Activated CD4-positive, alpha-beta memory T cell treated with anti-CD3 and anti-CD28 coated beads, Interleukin-2, amount 10 ng/mL, durations not matched to agents 7 days and 5 days (primary cell): ENCODE results near the gene RPLP2. TPM values are rescaled to one million over a fixed set of nuclear protein-coding genes. Genes with fewer than 3 reads are reported as not detected.

Experiments
- CTCF ChIA-PET: fragments of 350-600 bp; sonication (Branson Sonifier 250); formaldehyde crosslinking; loops from one replicate; lab custom pipeline; 2021; ENCODE audit warnings: antibody characterized with exemption, inconsistent platforms; lab: Charles Lee
- POLR2A ChIA-PET: fragments of 350-600 bp; sonication (Branson Sonifier 250); formaldehyde crosslinking; loops from one replicate; lab custom pipeline; 2021; ENCODE audit warnings: antibody characterized with exemption; lab: Charles Lee
- DNase-seq: peaks from one replicate; pipeline ENCODE4 v3.0.0-alpha.2; 2020
- H3K27ac Mint-ChIP-seq: one replicate; pipeline ENCODE4 v1.8.0; 2021; ENCODE audit warnings: mild to moderate bottlenecking, mixed read lengths
- H3K27me3 Mint-ChIP-seq: one replicate; pipeline ENCODE4 v1.8.0; 2021; ENCODE audit warnings: mixed read lengths
- H3K36me3 Mint-ChIP-seq: one replicate; pipeline ENCODE4 v1.8.0; 2021; ENCODE audit warnings: low read depth, mixed read lengths
- H3K4me1 Mint-ChIP-seq: one replicate; pipeline ENCODE4 v1.8.0; 2021; ENCODE audit warnings: mixed read lengths
- H3K4me3 Mint-ChIP-seq: one replicate; pipeline ENCODE4 v1.8.0; 2021; ENCODE audit warnings: mild to moderate bottlenecking, mixed read lengths
- H3K9me3 Mint-ChIP-seq: one replicate; pipeline ENCODE4 v1.8.0; 2021; ENCODE audit warnings: mixed read lengths
- total RNA-seq, 2 experiments: library from RNA; stranded (reverse); gene quantifications; one replicate each; pipeline ENCODE4 v1.2.3, GENCODE V29; 2021

Gene RPLP2
- total RNA-seq, 2 experiments from 2014 or later = 2,077 to 2,079 TPM

DNA sequence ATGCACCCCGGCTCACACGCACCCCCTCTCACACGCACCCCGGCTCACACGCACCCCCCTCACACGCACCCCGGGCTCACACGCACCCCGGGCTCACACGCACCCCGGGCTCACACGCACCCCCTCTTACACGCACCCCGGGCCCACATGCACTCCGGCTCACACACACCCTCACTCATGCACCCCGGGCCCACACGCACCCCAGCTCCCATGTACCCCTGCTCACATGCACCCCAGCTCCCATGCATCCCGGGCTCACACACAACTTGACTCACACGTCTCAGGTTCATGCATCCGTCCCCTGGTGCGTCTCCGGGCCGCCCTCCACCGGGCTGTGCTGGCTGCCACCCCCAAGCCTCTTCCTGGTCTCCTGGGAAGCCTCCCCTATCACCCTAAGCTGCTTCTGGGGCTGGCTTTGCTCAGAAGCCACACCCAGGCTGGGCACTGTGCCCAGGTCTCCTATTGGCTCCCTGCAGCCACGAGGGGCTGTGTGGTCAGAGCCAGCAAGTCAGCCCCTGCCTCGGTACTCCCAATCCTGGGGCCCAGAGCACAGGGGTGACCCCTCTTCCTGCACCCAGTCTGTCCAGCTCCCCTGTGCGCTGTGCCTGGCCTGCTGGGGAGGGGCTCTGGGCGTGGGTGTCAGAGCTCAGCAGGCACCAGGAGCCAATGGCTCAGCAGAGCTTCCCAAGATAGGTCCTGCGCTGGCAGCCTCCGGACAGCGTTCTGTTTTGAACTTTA is 49.8 kb downstream of the RPLP2 start:
- DNase-seq = no peak
- H3K36me3 Mint-ChIP-seq = no peaks in the 10 kb centered on the region
- H3K27ac Mint-ChIP-seq = no peak overlapping the region
- POLR2A ChIA-PET = no interaction called here
- H3K27me3 Mint-ChIP-seq = no peaks in the 10 kb centered on the region
- CTCF ChIA-PET = interaction anchor here (0.6 kb wide), 1 partner anchor 1882 kb away, joined by 3 read pairs; no protein-coding TSS in a partner anchor
- H3K9me3 Mint-ChIP-seq = no peaks in the 10 kb centered on the region
- H3K4me3 Mint-ChIP-seq = no peak overlapping the region
- no peaks in the 10 kb centered on the region for H3K4me1 Mint-ChIP-seq

DNA sequence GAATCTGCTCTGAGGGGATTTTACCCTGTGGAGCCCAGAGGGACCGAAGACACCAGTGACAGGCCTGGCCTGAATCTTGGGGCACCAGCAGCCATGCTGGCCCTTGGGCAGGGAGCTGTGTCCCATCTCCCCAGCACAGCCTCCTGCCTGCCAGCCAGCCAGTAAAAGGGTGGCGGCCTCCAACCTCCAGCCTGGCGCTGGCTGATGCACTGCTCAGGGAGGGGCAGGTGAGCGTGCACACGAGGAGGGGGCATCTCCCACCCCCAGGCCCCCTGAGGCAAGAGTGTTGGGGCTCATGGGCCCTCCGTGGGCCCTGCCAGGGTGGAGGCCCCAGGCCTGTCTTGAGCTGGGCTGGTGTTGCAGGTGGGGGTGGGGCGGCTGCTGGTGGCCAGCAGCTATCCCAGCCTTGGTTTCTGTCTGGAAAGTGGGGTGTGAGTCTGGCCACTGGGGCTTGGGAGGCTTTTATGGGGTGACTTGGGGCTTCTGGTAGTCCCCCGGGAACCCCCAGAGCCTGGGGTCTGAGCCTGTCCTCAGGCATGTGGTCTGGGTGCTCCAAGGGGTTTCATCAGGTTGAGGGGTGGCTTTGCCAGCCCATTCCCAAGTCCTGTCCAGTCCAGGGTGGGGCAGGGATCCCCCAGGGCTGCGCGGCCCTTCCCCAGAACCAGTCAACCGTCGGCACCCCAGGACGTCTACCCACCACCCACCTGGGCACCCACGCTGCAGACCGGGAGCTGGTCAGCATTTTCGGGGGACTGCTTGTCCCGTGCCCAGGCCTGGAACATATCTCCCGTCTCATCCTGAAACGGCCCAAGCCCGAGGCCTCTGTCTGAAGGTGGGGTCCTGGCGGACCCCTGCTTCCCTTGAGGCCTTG is 50.7 kb downstream of the RPLP2 start:
- Mint-ChIP-seq H3K36me3 (no peaks in the 10 kb centered on the region), H3K9me3 (no peaks in the 10 kb centered on the region), H3K27me3 (no peaks in the 10 kb centered on the region), H3K4me3 (no peak overlapping the region), H3K4me1 (no peaks in the 10 kb centered on the region), H3K27ac (no peak overlapping the region)
- ChIA-PET POLR2A (no interaction called here), CTCF (no interaction called here)
- no peak for DNase-seq

DNA sequence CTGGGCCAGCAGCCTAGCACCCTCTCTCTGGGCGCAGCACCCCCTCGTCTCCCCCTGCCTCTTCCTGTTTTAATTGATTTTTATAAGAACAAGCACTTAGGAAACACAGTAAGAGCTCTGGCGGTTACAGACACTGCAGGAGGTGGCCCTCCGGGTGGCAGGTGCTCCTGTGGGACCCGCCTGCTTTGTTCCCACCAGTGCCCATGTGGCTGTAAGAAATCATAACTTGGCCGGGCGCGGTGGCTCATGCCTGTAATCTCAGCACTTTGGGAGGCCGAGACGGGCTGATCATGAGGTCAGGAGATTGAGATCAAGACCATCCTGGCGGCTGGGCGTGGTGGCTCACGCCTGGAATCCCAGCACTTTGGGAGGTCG is 51.3 kb downstream of the RPLP2 start:
- Mint-ChIP-seq H3K4me1 (no peaks in the 10 kb centered on the region), H3K9me3 (no peaks in the 10 kb centered on the region), H3K27ac (no peak overlapping the region), H3K36me3 (no peaks in the 10 kb centered on the region), H3K4me3 (no peak overlapping the region), H3K27me3 (no peaks in the 10 kb centered on the region)
- no peak for DNase-seq
- ChIA-PET CTCF (no interaction called here), POLR2A (no interaction called here)

DNA sequence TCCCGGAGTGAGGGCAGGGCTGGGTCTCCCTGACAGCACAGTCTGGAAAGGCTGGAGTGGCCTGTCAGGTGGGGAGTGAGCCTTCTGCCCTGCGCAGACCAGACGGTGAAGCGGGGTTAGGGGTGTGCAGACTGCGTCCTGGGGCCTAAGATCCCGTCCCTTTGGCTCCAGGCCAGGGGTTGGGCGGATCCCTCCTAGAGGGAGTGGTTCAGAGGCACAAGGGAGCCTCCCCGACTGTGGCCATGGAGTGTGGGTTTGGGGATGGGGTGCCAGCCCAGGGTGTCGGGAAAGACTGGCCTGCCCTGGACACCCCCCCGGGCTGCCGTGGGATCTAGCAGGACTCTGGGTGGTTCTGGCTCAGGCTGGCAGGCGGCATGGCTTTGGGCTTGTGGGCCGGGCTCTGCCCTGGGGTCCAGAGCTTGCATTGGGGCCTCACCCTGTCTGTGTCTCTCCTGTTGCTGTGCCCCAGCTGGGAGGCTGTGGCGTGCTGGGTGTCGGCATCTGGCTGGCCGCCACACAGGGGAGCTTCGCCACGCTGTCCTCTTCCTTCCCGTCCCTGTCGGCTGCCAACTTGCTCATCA is 52.4 kb downstream of the RPLP2 start:
- H3K4me3 Mint-ChIP-seq = no peak overlapping the region

More for the DNA sequence above, 52.4 kb downstream of the RPLP2 start:
- no peaks in the 10 kb centered on the region for H3K9me3 Mint-ChIP-seq
- H3K27ac Mint-ChIP-seq = no peak overlapping the region
- POLR2A ChIA-PET = no interaction called here
- H3K4me1 Mint-ChIP-seq = no peaks in the 10 kb centered on the region
- no peak for DNase-seq
- CTCF ChIA-PET = no interaction called here
- no peaks in the 10 kb centered on the region for H3K36me3 Mint-ChIP-seq
- H3K27me3 Mint-ChIP-seq = no peaks in the 10 kb centered on the region

Other genes starting within 250 kb of the RPLP2 start
- gene LMNTD2, start 249.2 kb upstream of the RPLP2 start, total RNA-seq = 1 to 10 TPM; 2.5 to 3.2 TPM
- gene RASSF7, start 249.0 kb upstream of the RPLP2 start, total RNA-seq = 10 to 100 TPM; 32.7 to 32.8 TPM
- gene PHRF1, start 233.5 kb upstream of the RPLP2 start, total RNA-seq = 10 to 100 TPM; 38.7 to 39.1 TPM
- 100 to 1,000 TPM; 220 to 221 TPM for gene IRF7, start 194.0 kb upstream of the RPLP2 start, total RNA-seq
- gene CDHR5, start 185.0 kb upstream of the RPLP2 start, total RNA-seq = not detected
- gene SCT, start 182.8 kb upstream of the RPLP2 start, total RNA-seq = not detected
- gene DRD4, start 172.7 kb upstream of the RPLP2 start, total RNA-seq = under 1 TPM; 0.18 to 0.20 TPM
- gene DEAF1, start 114.7 kb upstream of the RPLP2 start, total RNA-seq = 10 to 100 TPM; 33.0 to 34.2 TPM
- gene TMEM80, start 114.2 kb upstream of the RPLP2 start, total RNA-seq = 10 to 100 TPM; 22.6 to 25.3 TPM
- 10 to 100 TPM; 16.2 to 19.4 TPM for gene EPS8L2, start 103.7 kb upstream of the RPLP2 start, total RNA-seq
- 100 to 1,000 TPM; 215 to 224 TPM for gene TALDO1, start 62.5 kb upstream of the RPLP2 start, total RNA-seq
- gene GATD1, start 32.5 kb upstream of the RPLP2 start, total RNA-seq = 10 to 100 TPM; 48.6 to 52.9 TPM
- gene CEND1, start 19.9 kb upstream of the RPLP2 start, total RNA-seq = 1 to 10 TPM; 1.2 to 1.6 TPM
- 10 to 100 TPM; 35.7 to 38.3 TPM for gene SLC25A22, start 11.7 kb upstream of the RPLP2 start, total RNA-seq
- 10 to 100 TPM; 45.1 to 48.5 TPM for gene PIDD1, start 4.7 kb upstream of the RPLP2 start, total RNA-seq
- 10 to 100 TPM; 66.8 to 70.9 TPM for gene PNPLA2, start 8.9 kb downstream of the RPLP2 start, total RNA-seq
- gene CRACR2B, start 18.0 kb downstream of the RPLP2 start, total RNA-seq = 10 to 100 TPM; 12.7 to 13.7 TPM
- 10 to 100 TPM; 28.0 to 28.6 TPM for gene CD151, start 23.0 kb downstream of the RPLP2 start, total RNA-seq
- 10 to 100 TPM; 59.3 to 61.5 TPM for gene POLR2L, start 32.6 kb downstream of the RPLP2 start, total RNA-seq
- gene TSPAN4, start 32.9 kb downstream of the RPLP2 start, total RNA-seq = 1 to 10 TPM; 4.4 to 4.5 TPM
- gene CHID1, start 100.8 kb downstream of the RPLP2 start, total RNA-seq = 10 to 100 TPM; 38.2 to 39.2 TPM
- 10 to 100 TPM; 50.5 to 51.1 TPM for gene AP2A2, start 115.9 kb downstream of the RPLP2 start, total RNA-seq
- gene MUC6, start 226.8 kb downstream of the RPLP2 start, total RNA-seq = not detected